ENCODE data around the gene C1orf116.

- TF ChIP-seq POLR2A (IDR thresholded peaks at IDR 0.05) (no peak), CTCF (IDR thresholded peaks at IDR 0.05) (no peak)
Measured at GRCh38 chr1:207006083-207006482, 26.5 kb downstream of the C1orf116 start.
